ENCODE data around the gene EXOC7. TPM values are rescaled to one million over a fixed set of nuclear protein-coding genes. Genes with fewer than 3 reads are reported as not detected.

The EXOC7 gene
- total and polyA plus RNA-seq, 2 of the 8 experiments (the other 6 are each of a cell fraction or from before 2014, with no cell fraction given), result 77.1 to 92.6 TPM

DNA sequence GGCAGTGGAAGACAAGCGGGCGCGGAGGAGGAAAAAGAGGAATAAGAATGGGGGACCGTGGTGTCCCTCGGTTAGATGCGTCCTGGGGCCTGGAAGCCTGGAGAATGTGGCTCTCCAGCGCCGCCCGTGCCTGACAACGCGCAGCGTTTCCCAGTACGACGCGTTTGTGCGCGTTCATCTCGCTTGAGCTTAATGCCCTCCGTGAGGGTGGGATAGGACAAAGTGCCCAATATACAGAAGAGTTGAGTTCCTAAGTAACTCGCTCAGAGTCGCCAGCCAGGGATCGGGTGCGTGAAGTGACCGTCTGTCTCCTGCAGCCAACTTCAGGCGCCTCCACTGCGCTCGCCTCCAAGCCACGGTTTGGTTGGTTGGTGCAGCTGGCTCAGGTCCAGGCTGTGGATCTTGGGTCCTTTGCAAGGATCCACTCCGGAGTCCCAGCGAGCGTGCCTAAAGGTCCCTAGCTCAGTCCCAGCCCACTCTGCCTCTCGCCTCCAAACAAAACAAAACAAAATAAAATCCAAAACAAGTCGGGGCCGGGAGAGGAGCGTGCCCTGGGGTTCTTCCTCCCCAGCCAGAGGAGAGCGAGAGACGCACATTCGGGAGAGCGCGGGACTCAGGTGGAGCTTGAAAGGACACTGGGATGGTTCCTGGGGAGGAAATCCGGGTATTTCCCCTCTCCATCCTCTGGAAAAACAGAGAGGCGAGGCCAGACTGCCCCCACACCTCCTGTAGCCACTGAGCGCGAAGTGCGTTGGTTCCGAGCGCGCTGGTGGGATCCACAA lies 28.0 kb downstream of the EXOC7 start (continued):
- TF ChIP-seq RAD21 (IDR thresholded peaks at IDR 0.05 in 1 of 2, conservative IDR thresholded peaks at IDR 0.05 in 1 of 2; ENCODE audit: low read depth in 2 of 2, low read length in 2 of 2), result peak; percentile 33 to 40; a peak in 3 of 4 replicates
- TF ChIP-seq TEAD4 (IDR thresholded peaks at IDR 0.05; ENCODE audit: low read depth, low read length), result peak; percentile 78
- peak; percentile 55 for TF ChIP-seq CREB1 (IDR thresholded peaks at IDR 0.05)
- TF ChIP-seq SIRT6 (IDR thresholded peaks at IDR 0.05; ENCODE audit: low read length), result no peak
- peak; percentile 60 for TF ChIP-seq EZH2 (IDR thresholded peaks at IDR 0.05; ENCODE audit: low read depth, low read length, severe bottlenecking)
- no peak for TF ChIP-seq KDM1A (IDR thresholded peaks at IDR 0.05; ENCODE audit: borderline replicate concordance, low read length)
- no peak for TF ChIP-seq RFX5 (IDR thresholded peaks at IDR 0.05; ENCODE audit: borderline replicate concordance, low read depth, low read length)
- no peak for TF ChIP-seq NRF1 (IDR thresholded peaks at IDR 0.05; ENCODE audit: low read depth, low read length)
- TF ChIP-seq TAF7 (optimal IDR thresholded peaks at IDR 0.05; ENCODE audit: borderline replicate concordance, low read depth, low read length), result no peak
- peak; percentile 41 for TF ChIP-seq RNF2 (IDR thresholded peaks at IDR 0.05; ENCODE audit: borderline replicate concordance, low read depth, low read length, missing control alignments, poor library complexity, severe bottlenecking)
- TF ChIP-seq, protein P1, sequence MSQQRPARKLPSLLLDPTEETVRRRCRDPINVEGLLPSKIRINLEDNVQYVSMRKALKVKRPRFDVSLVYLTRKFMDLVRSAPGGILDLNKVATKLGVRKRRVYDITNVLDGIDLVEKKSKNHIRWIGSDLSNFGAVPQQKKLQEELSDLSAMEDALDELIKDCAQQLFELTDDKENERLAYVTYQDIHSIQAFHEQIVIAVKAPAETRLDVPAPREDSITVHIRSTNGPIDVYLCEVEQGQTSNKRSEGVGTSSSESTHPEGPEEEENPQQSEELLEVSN (IDR thresholded peaks at IDR 0.05), result 0 out of 2 replicates have a peak, but pooled peaks have one; percentile 7

Measured in H1 (cell line).